HG03439 (cell line): ENCODE data around the gene ZC3H7B.
A peak's percentile ranks its signal among the peaks of the same experiment; 100 is the strongest.
"Not testable (repeated sequence)": the region's sequence is repeated elsewhere in the genome, so short reads cannot be mapped to it uniquely, and the experiment has no call there.

Experiments used
- ATAC-seq: cut with Tn5 transposase; IDR thresholded peaks from one replicate; pipeline ENCODE4 v1.9.1; 2021; ENCODE audit warnings: mild to moderate bottlenecking, moderate library complexity; ENCODE audit not compliant: unreplicated experiment

Gene ZC3H7B

DNA sequence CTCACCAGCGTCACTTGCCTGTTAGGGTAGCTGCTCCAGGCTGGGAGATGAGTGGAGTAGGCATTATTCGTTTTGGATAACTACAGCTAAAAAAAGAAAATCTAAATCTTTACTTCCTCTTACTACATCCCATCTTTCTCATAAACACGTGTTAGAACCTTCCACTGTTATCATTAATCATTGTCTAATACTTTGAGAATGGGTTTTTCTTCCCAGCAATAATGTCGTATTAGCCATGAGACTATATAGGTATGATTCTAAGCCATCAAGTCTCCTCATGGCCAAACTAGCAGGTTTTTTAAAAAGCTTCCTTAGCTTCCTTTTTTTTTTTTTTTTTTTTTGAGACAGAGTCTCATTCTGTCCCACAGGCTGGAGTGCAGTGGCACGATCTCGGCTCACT, 76.5 kb downstream of the ZC3H7B start:
- no peak for ATAC-seq

DNA sequence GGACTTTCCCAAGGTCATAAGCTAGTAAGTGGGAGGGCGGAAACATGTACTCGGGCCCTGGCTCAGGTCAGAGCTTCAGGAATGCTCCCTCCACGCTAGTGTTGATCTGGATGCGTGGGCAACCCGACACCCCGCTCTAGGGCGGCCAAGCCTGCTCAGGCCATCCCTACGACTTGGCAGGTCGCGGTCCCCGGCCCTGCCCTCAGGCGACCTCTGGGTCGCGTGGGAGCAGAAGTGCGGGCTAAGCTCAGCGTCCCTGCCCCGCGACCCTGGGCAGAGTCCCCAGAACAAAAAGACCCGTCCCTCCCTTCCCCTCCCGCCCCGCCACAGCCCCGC, 79.6 kb downstream of the ZC3H7B start:
- peak; percentile 12 for ATAC-seq

DNA sequence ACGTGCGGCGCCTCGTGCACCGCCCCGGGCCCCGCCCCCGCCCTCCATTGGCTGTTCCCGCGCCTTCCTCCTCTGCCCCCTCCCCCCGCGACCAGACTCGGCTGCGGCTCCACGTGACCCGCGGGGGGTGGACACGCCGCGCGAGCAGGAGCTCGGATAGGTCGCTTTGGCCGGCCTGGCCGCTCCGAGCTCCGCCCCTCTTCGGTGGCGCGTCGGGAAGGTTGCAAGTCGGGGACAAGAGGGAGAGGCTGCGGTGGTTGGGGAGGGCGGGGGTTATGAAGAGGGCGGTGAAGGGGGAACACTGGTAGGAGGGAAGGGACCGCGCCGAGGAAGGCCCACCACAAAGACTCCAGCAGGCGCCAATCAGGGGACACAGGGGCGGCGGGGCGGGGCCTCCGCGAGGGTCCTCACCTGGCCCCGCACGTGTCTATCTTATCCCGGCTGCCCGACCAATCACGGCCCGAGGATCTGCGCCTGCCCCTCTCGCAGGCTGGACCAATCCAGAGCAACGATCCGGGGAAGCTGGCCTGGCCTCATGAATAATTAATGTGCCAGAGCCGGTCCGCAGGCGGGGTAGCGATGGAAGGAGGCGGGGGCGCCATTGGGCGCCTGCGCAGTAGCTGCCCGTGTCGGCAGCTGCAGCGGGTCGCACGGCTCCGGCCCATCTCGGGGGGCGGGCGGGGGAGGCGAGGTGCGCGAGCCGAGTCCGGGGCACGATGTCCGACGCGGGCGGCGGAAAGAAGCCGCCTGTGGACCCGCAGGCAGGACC, 80.2 kb downstream of the ZC3H7B start, which contains the start of gene TEF:
TSS of gene TEF (plus strand) at position 614 of the 769 bp plus-strand sequence. CDS start at position 717, 103 bp downstream.
- peak; percentile 84 for ATAC-seq

DNA sequence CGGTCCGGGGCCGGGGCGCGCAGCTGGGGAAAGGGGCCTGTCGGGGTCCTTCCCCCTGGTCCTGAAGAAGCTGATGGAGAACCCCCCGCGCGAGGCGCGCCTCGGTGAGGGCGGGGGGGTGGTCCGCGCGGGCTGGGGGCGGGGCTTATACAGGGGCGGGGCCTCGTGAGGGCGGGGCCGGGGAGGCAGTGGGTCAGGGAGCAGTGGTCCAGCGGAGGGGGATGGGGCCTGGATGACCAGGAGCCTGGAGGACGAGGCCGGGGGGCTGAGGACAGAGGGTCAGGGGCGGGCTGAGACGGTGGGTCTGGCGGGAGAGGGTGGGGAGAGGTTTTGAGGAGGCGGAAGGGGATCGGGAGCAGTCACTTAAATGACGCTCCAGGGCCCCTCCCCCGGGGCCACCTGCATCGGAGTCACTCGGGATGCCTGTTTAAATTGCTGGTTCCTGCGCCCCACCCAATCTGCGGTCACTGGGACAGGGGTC, 80.8 kb downstream of the ZC3H7B start:
- ATAC-seq = peak; percentile 38

DNA sequence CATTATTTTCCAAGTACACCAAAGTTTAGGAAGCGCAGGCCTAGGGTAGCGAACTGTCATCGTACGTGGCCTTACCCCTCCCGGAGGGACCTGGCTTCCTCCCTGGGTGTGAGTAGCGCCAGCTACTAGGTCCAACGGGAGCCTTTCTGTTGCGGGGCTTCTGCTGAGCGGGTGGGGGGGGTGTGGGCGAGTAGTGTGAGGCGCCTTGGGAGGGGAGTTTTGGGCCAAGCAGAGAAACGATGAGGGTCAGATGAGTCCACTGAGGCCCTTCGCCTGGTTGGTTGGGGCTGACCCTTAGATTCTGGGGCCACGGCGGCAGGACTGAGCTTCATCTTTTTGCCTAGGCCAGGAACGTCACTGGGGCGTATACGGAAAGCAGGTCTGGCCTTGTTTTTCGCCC, 81.3 kb downstream of the ZC3H7B start:
- ATAC-seq = no peak

DNA sequence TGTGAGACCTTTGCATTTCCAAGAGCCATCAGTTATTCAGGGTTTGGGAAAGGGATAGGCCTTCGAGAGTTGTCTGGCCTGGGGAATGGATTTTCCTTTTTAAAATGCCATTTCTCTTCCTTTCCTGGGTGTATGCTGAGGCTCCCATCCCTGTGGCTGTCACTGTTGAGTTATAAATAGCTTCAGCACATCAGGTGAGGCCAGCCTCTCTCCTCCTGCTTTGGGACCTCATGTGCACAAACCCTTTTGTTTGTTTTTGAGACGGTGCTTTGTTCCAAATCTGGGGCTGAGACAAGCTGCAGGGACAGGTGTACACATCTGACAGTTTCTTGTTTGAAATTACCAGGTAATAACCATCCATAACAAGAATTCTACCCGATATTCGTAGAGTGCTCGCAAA, 81.8 kb downstream of the ZC3H7B start:
- ATAC-seq = no peak

DNA sequence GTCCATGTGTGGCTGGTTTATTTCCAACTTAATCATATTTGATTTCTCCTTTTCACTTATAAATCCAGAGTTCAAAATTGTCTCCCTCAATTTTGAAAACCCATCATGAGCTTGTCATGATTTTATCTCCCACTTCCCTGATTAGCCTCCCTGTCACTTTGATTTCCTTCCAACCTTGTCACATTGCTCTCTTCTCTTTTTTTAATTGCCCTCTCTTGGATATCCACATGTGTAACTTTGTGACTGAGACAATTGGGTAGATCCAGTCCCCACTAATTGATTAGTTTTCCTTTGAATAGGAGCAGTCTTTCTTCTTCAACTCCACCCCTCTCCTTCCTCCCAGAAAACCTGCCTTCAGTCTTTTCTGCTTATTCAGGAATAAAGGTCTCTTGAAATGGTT, 82.8 kb downstream of the ZC3H7B start:
- ATAC-seq = no peak

DNA sequence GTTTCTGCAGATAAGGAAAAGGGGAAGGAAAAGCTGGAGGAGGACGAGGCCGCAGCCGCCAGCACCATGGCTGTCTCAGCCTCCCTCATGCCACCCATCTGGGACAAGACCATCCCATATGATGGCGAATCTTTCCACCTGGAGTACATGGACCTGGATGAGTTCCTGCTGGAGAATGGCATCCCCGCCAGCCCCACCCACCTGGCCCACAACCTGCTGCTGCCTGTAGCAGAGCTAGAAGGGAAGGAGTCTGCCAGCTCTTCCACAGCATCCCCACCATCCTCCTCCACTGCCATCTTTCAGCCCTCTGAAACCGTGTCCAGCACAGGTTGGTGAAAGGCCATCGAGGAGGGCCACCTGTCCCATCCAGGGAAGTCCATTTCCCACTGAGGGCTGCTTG, 86.0 kb downstream of the ZC3H7B start:
- ATAC-seq = no peak

DNA sequence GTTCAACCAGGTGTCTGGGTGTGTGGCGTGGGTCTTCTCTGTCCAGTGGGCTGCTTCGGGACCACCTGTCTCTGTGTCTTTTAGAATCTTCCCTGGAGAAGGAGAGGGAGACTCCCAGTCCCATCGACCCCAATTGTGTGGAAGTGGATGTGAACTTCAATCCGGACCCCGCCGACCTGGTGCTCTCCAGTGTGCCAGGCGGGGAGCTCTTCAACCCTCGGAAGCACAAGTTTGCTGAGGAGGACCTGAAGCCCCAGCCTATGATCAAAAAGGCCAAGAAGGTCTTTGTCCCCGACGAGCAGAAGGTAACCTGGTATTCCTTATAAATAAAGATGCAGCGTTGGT, 92.7 kb downstream of the ZC3H7B start:
- ATAC-seq = no peak

DNA sequence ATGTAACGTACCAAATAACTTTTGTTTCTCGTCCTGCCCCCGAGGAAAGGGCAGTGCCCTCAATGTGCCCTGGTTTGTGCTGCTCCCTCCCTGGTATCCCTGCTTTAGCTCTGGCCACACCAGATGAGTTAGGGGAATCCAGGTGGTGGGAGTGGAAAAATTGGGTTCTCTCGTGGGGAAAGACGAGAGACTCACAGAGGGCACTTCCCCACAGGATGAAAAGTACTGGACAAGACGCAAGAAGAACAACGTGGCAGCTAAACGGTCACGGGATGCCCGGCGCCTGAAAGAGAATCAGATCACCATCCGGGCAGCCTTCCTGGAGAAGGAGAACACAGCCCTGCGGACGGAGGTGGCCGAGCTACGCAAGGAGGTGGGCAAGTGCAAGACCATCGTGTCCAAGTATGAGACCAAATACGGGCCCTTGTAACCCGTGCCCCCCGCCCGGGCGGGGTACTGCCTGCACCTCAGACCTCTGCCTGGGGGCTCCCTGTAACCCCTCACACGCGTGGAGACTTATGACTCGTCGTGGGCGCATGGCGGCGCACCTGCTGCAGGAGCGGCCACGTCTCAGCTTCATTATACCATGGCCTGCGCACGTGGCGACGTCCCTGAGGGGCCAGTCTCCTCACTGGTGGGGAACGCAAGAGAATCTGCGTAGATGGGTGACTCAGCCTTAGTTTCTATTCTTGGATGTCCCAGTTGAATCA, 94.4 kb downstream of the ZC3H7B start:
- no peak for ATAC-seq

DNA sequence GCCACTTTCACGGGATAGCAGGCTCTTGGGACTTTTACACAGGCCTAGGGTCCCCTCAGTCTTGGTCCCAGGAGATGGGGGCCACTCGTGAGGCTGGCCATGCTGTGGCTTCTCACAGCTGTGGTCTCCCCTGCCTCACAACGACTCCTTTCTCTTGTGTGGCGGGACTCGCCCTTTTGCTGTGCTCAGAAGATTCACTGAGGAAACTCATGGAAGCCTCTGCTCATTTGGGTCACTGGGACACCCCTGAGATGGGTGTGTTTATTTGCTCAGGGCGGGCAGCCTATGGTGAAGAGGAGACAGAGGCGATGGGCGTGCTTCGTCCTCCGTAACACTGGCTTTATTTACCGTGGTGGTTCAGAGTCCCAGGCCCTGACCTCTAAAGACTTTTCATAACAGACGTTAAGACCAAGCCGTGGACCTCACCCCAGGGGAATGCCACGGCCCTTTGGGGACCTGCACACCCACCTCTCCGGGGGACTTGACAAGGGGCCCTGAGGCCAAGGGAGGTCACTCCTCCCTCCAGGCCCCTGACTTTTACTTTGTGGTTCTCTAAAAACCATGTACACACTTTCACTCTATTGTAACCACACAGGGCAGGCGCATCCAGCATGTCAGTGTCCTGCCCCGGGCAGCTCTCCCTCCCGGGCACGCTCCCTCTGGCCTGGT, 96.0 kb downstream of the ZC3H7B start:
- no peak for ATAC-seq

DNA sequence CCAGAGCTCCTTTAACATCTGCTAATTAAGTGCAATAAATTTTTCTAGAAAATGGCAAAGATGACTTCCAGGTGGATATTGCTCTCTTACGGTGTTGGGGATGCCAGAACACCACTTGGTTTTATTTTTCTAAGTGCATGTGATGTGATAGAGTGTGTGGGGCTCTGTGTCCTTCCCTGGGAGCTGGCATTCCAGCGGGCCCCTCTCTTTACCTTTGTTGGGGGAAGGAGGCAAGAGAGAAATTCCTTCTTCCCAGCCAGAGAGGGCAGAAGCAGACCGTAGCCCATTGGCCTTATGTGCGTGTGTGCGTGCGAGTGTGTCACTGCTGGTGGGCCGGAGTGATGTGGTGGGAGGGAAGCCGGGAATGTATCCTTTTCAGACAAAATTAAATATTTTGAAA, 97.6 kb downstream of the ZC3H7B start:
- ATAC-seq = no peak

DNA sequence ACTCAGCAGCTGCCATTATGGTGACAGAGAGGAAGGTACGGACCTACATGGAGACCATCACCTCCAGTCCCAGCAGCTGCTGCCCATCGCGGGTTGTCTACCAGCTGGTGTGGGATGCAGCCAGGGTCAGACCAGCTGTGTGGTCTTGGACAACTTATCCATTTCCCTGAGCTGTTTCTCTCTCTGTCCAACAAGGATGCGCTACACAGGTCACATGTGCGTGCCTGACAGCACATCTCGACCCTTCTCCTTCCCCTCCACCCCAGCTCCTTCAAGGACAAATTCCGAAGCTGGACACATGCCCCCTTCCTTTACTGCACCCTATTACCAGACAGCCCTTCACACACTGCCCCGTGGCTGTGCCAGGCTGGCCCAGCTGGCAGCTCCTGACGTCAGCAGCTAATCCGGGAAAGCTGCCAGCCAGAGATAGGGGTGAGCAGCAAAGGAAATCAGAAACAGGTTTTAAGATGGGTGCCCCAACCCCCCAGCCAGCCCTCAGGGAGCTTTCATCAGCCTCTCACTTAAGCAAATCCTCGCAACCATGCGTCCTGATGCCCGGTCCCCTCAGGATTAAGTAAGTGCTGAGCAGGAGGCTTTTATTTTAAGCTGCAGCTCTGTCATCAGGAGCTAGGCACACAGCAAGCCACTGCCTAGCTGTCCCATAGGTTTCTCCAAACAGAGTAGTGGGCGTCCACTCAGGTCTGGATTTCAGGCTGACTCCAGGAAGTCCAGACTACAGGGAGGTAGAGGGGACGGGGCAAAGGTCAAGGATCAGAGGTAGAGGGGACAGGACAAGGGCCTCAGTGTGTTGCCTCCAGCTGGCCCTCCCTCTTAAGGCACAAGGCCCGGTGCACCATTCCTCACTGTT, 100.7 kb downstream of the ZC3H7B start:
- no peak for ATAC-seq

DNA sequence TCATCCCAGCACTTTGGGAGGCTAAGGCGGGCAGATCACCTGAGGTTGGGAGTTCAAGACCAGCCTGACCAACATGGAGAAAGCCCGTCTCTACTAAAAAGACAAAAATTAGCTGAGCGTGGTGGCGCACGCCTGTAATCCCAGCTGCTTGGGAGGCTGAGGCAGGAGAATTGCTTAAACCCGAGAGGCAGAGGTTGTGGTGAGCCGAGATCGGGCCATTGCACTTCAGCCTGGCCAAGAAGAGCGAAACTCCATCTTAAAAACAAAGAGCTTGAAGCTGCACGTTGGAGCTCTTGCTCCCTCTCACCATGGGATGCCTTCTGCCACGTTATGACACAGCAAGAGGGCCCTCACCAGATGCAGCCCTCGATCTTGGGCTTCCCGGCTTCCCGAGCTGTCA, 101.5 kb downstream of the ZC3H7B start:
- ATAC-seq = not testable (repeated sequence)

DNA sequence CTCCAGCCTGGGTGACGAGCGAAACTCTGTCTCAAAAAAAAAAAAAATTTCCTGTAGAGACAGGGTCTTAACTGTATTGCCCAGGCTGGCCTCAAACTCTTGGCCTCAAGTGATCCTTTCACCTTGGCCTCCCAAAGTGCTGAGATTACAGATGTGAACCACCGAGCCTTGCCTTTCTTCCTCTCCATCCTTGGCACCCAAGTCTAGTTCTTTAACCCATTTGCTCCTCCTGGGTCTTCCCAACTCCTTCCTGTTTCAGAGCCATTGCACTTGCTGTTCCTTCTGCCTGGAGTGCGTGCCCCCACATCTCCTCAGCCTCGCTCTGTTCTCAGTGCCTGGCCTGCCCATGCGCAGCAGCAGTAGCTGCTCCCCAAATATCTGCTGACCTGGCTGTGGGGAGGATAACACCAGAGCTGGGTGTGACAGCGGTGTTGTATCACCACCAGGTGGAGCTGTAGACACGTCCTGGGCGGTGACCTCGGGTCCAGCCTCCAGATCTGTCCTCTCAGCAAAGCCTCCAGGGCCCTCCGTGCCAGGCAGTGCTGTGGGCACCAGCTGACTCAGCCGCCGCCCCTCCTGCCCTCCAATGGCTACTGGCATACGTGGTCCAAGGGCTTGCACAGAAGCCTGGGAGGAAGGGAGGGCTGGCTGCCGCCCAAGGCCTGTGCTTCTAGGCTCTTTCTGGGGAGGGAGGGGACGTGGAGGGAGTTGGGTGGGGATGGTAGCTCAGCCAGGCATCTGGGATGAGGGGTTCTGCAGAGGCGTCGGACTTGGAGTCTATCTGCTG, 102.4 kb downstream of the ZC3H7B start:
- ATAC-seq = peak; percentile 68

DNA sequence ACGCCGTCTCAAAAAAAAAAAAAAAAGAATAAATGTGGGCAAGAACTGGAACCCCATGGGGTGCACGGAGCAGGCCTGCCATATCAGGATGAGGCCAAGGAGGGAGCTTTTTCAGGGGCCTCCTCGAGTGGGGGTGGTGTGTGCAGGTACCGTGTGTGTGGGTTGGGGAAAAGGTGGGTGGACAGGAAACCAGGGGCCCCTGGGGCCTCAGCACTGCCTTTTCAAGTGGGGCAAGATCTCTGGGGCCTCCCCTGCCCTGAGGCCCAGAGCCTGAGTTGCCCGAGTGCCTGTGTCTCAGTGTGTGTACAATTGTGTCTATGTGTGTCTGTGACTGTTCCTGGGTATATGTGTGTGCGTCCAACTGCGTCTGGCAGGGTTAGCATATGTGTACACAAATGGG, 104.3 kb downstream of the ZC3H7B start:
- no peak for ATAC-seq

DNA sequence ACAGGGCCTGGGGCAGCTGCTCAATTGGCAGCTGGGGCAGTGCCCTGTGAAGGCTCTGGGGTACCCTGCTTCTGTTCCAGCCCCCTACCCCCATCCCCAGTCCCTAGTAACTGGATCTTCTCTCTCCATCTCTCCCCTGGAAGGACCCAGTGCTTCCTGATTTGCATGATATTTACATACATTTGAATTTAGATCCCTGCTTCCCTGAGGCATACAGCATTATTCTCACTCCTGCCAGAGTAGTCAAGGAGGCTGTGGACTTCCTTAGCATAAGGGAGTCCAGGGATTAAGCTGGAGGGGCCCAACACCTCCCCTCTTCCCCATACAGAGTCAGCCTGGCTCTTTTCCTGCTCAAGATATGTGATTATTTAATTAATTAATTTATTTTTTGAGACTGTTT, 105.1 kb downstream of the ZC3H7B start:
- no peak for ATAC-seq

DNA sequence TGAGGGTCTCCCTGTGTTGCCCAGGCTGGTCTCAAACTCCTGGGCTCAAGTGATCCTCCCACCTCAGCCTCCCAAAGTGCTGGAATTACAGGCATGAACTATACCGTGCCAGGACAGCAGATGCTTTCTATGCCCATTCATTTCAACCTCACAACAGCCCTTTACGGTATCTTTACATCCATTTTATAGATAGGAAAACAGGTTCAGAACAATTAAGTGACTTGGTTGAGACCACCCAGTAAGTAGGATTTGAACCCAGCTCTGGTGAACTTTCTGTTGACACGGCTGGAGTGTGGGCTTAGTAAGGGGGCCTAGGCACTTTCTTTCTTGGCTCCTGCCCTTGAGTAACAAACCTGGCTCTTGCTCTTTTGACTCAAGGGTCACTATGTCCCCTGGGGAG, 106.1 kb downstream of the ZC3H7B start:
- no peak for ATAC-seq

DNA sequence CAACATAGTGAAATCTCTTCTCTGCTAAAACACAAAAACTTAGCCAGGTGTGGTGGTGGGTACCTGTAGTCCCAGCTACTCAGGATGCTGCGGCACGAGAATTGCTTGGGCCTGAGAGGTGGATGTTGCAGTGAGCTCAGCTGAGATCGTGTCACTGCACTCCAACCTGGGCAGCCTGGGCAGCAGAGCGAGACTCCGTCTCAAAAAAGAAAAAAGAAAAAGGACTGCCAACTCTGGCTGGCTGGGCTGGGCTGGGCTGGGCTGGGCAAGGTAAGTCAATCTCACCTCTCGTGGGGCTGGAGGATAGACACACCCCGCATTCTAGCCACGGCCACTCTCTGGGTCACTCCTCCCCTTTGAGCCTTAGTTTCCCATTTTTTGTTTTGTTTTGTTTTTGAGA, 107.3 kb downstream of the ZC3H7B start:
- ATAC-seq = no peak
